Neural progenitor cell (in vitro differentiated cells): ENCODE results near the gene IGSF21.

Experiments
- EZH2phosphoT487 ChIP-seq: fragments of 200-600 bp; sonication (generic); IDR thresholded peaks from 2 replicates; pipeline ENCODE4 v1.6.1; 2017; ENCODE audit warnings: antibody characterized with exemption
- TF ChIP-seq, protein P1 (sequence below): fragments of 200-600 bp; sonication (generic); IDR thresholded peaks from 2 replicates; pipeline ENCODE4 v1.5.1; 2017; ENCODE audit warnings: antibody characterized with exemption, mild to moderate bottlenecking

- TF ChIP-seq, protein P1, sequence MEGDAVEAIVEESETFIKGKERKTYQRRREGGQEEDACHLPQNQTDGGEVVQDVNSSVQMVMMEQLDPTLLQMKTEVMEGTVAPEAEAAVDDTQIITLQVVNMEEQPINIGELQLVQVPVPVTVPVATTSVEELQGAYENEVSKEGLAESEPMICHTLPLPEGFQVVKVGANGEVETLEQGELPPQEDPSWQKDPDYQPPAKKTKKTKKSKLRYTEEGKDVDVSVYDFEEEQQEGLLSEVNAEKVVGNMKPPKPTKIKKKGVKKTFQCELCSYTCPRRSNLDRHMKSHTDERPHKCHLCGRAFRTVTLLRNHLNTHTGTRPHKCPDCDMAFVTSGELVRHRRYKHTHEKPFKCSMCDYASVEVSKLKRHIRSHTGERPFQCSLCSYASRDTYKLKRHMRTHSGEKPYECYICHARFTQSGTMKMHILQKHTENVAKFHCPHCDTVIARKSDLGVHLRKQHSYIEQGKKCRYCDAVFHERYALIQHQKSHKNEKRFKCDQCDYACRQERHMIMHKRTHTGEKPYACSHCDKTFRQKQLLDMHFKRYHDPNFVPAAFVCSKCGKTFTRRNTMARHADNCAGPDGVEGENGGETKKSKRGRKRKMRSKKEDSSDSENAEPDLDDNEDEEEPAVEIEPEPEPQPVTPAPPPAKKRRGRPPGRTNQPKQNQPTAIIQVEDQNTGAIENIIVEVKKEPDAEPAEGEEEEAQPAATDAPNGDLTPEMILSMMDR, result no peak
- no peak for TF ChIP-seq EZH2phosphoT487
These were observed 48.5 kb upstream of the IGSF21 start for GRCh38 chr1:18058981-18059605.
